GM23338 (cell line): ENCODE results near the gene SRCAP.

ENCODE experiments used
- CREB1 ChIP-seq: fragments of 250-450 bp; sonication (Bioruptor Pico); IDR thresholded peaks from 2 replicates; pipeline ENCODE4 v1.5.0; 2020; ENCODE audit warnings: low read depth, mild to moderate bottlenecking, moderate library complexity
- CTCF ChIP-seq, 2 experiments: fragments of 200-600 bp in 1 of 2; sonication (generic) in 1 of 2; conservative IDR thresholded peaks; 2 replicates each; pipeline versions ENCODE4 v1.5.1 to v1.6.1; 2016 to 2017; ENCODE audit warnings: antibody characterized with exemption in 2 of 2, low read depth in 2 of 2, mild to moderate bottlenecking in 2 of 2, moderate library complexity in 1 of 2
- EZH2 ChIP-seq: fragments of 200-600 bp; sonication (generic); IDR thresholded peaks from one replicate; pipeline ENCODE4 v1.8.0; 2017; ENCODE audit warnings: antibody characterized with exemption, mild to moderate bottlenecking, low read depth; ENCODE audit not compliant: unreplicated experiment
- EZH2phosphoT487 ChIP-seq: fragments of 200-600 bp; sonication (generic); IDR thresholded peaks from one replicate; pipeline ENCODE4 v1.8.1; 2018; ENCODE audit warnings: antibody characterized with exemption; ENCODE audit not compliant: unreplicated experiment
- JUNB ChIP-seq: IDR thresholded peaks from one replicate; pipeline ENCODE4 v1.6.1; 2016; ENCODE audit warnings: antibody characterized with exemption; ENCODE audit not compliant: unreplicated experiment
- POLR2AphosphoS5 ChIP-seq: IDR thresholded peaks from 2 replicates; pipeline ENCODE4 v1.6.1; 2016; ENCODE audit warnings: antibody characterized with exemption, low read depth
- REST ChIP-seq: IDR thresholded peaks from one replicate; pipeline ENCODE4 v1.6.1; 2018; ENCODE audit warnings: antibody characterized with exemption; ENCODE audit not compliant: unreplicated experiment
- ZNF114 ChIP-seq: fragments of 250-450 bp; sonication (Bioruptor Pico); IDR thresholded peaks from 2 replicates; pipeline ENCODE4 v1.5.0; 2020; ENCODE audit warnings: mild to moderate bottlenecking, moderate library complexity
- ZNF331 ChIP-seq: fragments of 250-450 bp; sonication (Bioruptor Pico); IDR thresholded peaks from 2 replicates; pipeline ENCODE4 v1.5.0; 2020; ENCODE audit warnings: low read depth, mild to moderate bottlenecking, moderate library complexity

DNA sequence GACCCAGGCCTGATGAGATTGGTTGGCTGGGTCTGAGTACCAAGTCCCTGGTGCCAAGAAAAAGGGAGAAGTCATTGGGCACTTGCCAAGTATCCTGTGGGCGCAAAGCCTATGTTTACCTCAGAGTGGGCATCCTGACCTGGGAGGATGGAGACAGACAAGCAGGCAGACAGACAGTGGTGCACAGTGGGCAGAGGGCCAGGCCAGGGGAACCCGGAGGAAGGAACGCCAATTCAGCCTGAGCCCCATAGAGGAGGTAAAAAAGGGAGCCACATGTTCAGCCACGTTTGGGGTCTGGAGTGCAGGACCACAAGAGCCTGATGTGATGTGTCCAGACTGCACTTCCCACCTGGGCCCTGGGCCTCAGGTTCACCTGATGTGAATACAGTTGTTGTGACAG lies 54.6 kb downstream of the SRCAP start:
- no peak for TF ChIP-seq CTCF (conservative IDR thresholded peaks at IDR 0.05; ENCODE audit: low read depth in 2 of 2)
- TF ChIP-seq CREB1, result no peak
- no peak for TF ChIP-seq POLR2AphosphoS5
- no peak for TF ChIP-seq ZNF114 (CRISPR knock-in tag)
- TF ChIP-seq ZNF331 (CRISPR knock-in tag), result no peak
- TF ChIP-seq EZH2, result no peak
- no peak for TF ChIP-seq EZH2phosphoT487
- TF ChIP-seq JUNB, result no peak
- TF ChIP-seq REST, result no peak
